Common myeloid progenitor, CD34-positive (primary cell): ENCODE data around the gene ADCY9.

ENCODE experiments used
- CTCF ChIA-PET: fragments of 350-600 bp; sonication (Branson Sonifier 250); formaldehyde crosslinking; loops from one replicate; lab custom pipeline; 2021; ENCODE audit warnings: antibody characterized with exemption; lab: Charles Lee
- POLR2A ChIA-PET: fragments of 350-600 bp; sonication (Branson Sonifier 250); formaldehyde crosslinking; loops from one replicate; lab custom pipeline; 2021; ENCODE audit warnings: antibody characterized with exemption; lab: Charles Lee
- DNase-seq, 3 donors: peaks; one replicate each; pipeline versions ENCODE4 v3.0.0 to v3.0.0-alpha.2; 2013
- H3K27ac ChIP-seq, 2 experiments: 1 replicate in 1 of 2; 2 replicates in 1 of 2; pipeline ENCODE4 v1.7.0; 2013; ENCODE audit warnings: inconsistent platforms in 2 of 2, low read length in 2 of 2, mild to moderate bottlenecking in 2 of 2, low read depth in 1 of 2, moderate library complexity in 1 of 2; ENCODE audit not compliant: severe bottlenecking in 2 of 2, insufficient read depth in 1 of 2, poor library complexity in 1 of 2
- H3K27me3 ChIP-seq, 5 experiments: replicated peaks in 2 of 5; 1 replicate in 3 of 5; 2 replicates in 2 of 5; pipeline versions ENCODE4 v1.6.1 to v1.7.0; 2013; ENCODE audit warnings: low read length in 4 of 5, mild to moderate bottlenecking in 2 of 5, moderate library complexity in 2 of 5, inconsistent platforms in 1 of 5; ENCODE audit not compliant: insufficient read depth in 5 of 5, control insufficient read depth in 4 of 5
- H3K36me3 ChIP-seq, 4 experiments: 1 replicate in 2 of 4; 2 replicates in 2 of 4; pipeline versions ENCODE4 v1.6.1 to v1.7.0; 2013; ENCODE audit warnings: low read length in 3 of 4, control low read depth in 1 of 4, mild to moderate bottlenecking in 1 of 4; ENCODE audit not compliant: control insufficient read depth in 4 of 4, insufficient read depth in 4 of 4
- H3K4me1 ChIP-seq, 4 experiments: 1 replicate in 3 of 4; 2 replicates in 1 of 4; pipeline versions ENCODE4 v1.6.1 to v1.7.1; 2013; ENCODE audit warnings: low read length in 3 of 4, mild to moderate bottlenecking in 3 of 4, control low read depth in 1 of 4, inconsistent platforms in 1 of 4, moderate library complexity in 1 of 4; ENCODE audit not compliant: control insufficient read depth in 4 of 4, insufficient read depth in 4 of 4; ENCODE audit errors: control extremely low read depth in 1 of 4
- H3K4me3 ChIP-seq, 7 experiments: 1 replicate in 4 of 7; 2 replicates in 3 of 7; pipeline versions ENCODE4 v1.5.1 to v1.7.0; 2013; ENCODE audit warnings: mild to moderate bottlenecking in 7 of 7, low read length in 6 of 7, moderate library complexity in 6 of 7, inconsistent platforms in 2 of 7, low read depth in 2 of 7, control low read depth in 1 of 7; ENCODE audit not compliant: insufficient read depth in 4 of 7, control insufficient read depth in 1 of 7; ENCODE audit errors: extremely low read depth in 1 of 7
- H3K9me3 ChIP-seq, 5 experiments: 1 replicate in 4 of 5; 2 replicates in 1 of 5; pipeline versions ENCODE4 v1.6.1 to v1.7.1; 2013; ENCODE audit warnings: low read length in 4 of 5, mild to moderate bottlenecking in 2 of 5, inconsistent platforms in 1 of 5, low read depth in 1 of 5, moderate library complexity in 1 of 5; ENCODE audit not compliant: control insufficient read depth in 4 of 5, insufficient read depth in 2 of 5; ENCODE audit errors: control extremely low read depth in 1 of 5
- WGBS: methylation state at CpG from one replicate; pipeline ENCODE4 v1.1.5; 2013; ENCODE audit not compliant: insufficient coverage; 5-methylcytosine and 5-hydroxymethylcytosine counted together

ADCY9 gene

GRCh38 chr16:4093495-4094126 is 22.6 kb downstream of the ADCY9 start:
- peaks cover 0 to 2% (median 0%) of the 10 kb centered on the region in 5 experiments for H3K27me3 ChIP-seq
- H3K36me3 ChIP-seq: no peaks in the 10 kb centered on the region
- no peak for DNase-seq
- H3K4me1 ChIP-seq: peaks cover 2 to 17% (median 4%) of the 10 kb centered on the region in 4 experiments
- 100% methylated on average over 4 of the region's 8 CpGs for WGBS
- POLR2A ChIA-PET: no interaction called here
- no peak overlapping the region for H3K27ac ChIP-seq
- H3K4me3 ChIP-seq: no peak overlapping the region
- CTCF ChIA-PET: no interaction called here
- H3K9me3 ChIP-seq: no peaks in the 10 kb centered on the region

- H3K27me3 ChIP-seq: peaks cover 0 to 2% (median 0%) of the 10 kb centered on the region in 5 experiments
- no peaks in the 10 kb centered on the region for H3K36me3 ChIP-seq
- H3K4me1 ChIP-seq: peaks cover 2 to 17% (median 4%) of the 10 kb centered on the region in 4 experiments
- 100% methylated on average over 2 of the region's 5 CpGs for WGBS
- H3K4me3 ChIP-seq: no peak overlapping the region
- CTCF ChIA-PET: interaction anchor here (0.7 kb wide), 1 partner anchor 412 kb away, joined by 3 read pairs; no protein-coding TSS in a partner anchor
- DNase-seq: no peak
- POLR2A ChIA-PET: no interaction called here
- no peaks in the 10 kb centered on the region for H3K9me3 ChIP-seq
- no peak overlapping the region for H3K27ac ChIP-seq
Observed at GRCh38 chr16:4092547-4093265, 23.5 kb downstream of the ADCY9 start.

- Histone ChIP-seq H3K4me1 (peaks cover 2 to 17% (median 4%) of the 10 kb centered on the region in 4 experiments), H3K4me3 (no peak overlapping the region), H3K27ac (no peak overlapping the region), H3K27me3 (peaks cover 0 to 2% (median 0%) of the 10 kb centered on the region in 5 experiments), H3K36me3 (no peaks in the 10 kb centered on the region), H3K9me3 (no peaks in the 10 kb centered on the region)
- ChIA-PET CTCF (no interaction called here), POLR2A (no interaction called here)
- 90% methylated on average over 11 of the region's 17 CpGs for WGBS
- DNase-seq: no peak
Observed at GRCh38 chr16:4091240-4092012, 24.8 kb downstream of the ADCY9 start.

- H3K27ac ChIP-seq: peak overlapping the region in 1 of 2 experiments; percentile 34
- 4% methylated on average over 4 of the region's 12 CpGs for WGBS
- DNase-seq: peak; percentile 21 to 67 (median 60)
- peaks cover 2 to 10% (median 4%) of the 10 kb centered on the region in 4 experiments for H3K4me1 ChIP-seq
- POLR2A ChIA-PET: interaction anchor here (0.5 to 0.6 kb wide), 2 partner anchors 67 to 89 kb away, joined by 3 to 4 read pairs; no protein-coding TSS in a partner anchor
- no peaks in the 10 kb centered on the region for H3K9me3 ChIP-seq
- no peaks in the 10 kb centered on the region for H3K36me3 ChIP-seq
- H3K4me3 ChIP-seq: peak overlapping the region in 2 of 7 experiments; percentile 28 to 58
- CTCF ChIA-PET: no interaction called here
- H3K27me3 ChIP-seq: peaks cover 0 to 2% (median 0%) of the 10 kb centered on the region in 5 experiments
Observed at GRCh38 chr16:4090351-4090851, 25.8 kb downstream of the ADCY9 start.

DNA sequence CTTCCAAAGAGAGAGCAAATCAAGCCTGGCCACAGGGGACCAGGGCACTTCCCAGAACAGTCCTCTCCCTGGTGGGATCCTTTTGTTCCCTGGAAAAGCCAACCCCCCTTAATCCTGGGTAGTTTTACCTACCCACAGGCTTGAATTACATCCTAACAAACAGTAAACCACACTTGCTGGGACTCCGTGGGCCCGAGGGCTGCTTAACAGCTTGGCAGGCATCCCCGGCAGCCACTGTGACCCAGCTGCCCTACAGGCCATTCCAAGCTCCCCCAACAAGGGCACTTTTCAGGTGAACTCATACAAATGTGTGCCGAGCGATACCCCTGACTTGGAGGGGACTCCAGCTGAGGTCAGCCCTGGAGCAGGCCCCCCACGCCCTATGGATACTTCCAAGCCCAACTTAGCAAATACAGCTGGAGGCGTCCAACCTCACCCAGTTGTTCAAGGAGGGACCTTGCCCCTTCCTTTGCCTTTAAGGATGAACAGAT is 26.4 kb downstream of the ADCY9 start:
- H3K27ac ChIP-seq: no peak overlapping the region

DNA sequence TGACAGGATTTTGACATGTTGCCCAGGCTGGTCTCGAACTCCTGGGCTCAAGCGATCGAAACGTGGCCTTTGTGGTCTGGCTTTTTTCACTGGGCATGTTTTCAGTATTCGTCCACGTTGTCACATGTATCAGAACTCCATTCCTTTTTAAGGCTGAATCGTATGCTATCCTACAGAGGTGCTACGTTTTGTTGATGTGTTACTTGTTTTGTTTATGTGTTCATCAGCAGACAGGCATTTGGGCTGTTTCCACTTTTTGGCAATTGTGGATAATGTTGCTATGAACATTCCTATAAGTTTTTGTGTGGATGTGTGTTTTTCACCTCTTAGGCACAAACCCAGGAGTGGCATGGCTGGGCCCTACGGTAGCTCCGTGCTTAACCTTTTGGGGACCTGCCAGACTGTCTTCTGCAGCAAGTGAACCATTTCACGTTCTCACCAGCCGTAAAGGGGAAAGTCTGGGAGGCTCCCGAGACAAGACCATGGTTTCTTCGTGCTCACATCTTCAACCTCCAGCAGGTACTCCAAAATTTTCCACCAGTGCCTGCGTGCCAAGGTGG is 26.9 kb downstream of the ADCY9 start:
- POLR2A ChIA-PET: no interaction called here

More for the DNA sequence above, 26.4 kb downstream of the ADCY9 start:
- WGBS: 82% methylated on average over 6 of the region's 7 CpGs
- CTCF ChIA-PET: no interaction called here
- POLR2A ChIA-PET: interaction anchor here (0.5 to 0.6 kb wide), 2 partner anchors 67 to 89 kb away, joined by 3 to 4 read pairs; no protein-coding TSS in a partner anchor
- Histone ChIP-seq H3K4me3 (peak overlapping the region in 1 of 7 experiments; percentile 58), H3K36me3 (no peaks in the 10 kb centered on the region), H3K9me3 (no peaks in the 10 kb centered on the region), H3K27me3 (peaks cover 0 to 2% (median 0%) of the 10 kb centered on the region in 5 experiments), H3K4me1 (peaks cover 2 to 10% (median 4%) of the 10 kb centered on the region in 4 experiments)
- DNase-seq: no peak

More for the DNA sequence above, 26.9 kb downstream of the ADCY9 start:
- Histone ChIP-seq H3K9me3 (no peaks in the 10 kb centered on the region), H3K36me3 (no peaks in the 10 kb centered on the region), H3K4me1 (peaks cover 2 to 10% (median 4%) of the 10 kb centered on the region in 4 experiments), H3K4me3 (no peak overlapping the region), H3K27ac (no peak overlapping the region), H3K27me3 (peaks cover 0 to 2% (median 0%) of the 10 kb centered on the region in 5 experiments)
- WGBS: 98% methylated on average over 12 of the region's 15 CpGs
- DNase-seq: no peak
- CTCF ChIA-PET: no interaction called here
